ENCODE measurements around the gene DTNB. TPM values are rescaled to one million over a fixed set of nuclear protein-coding genes. Genes with fewer than 3 reads are reported as not detected.

The DTNB gene
- total and polyA plus RNA-seq, 2 of the 4 experiments (the other 2 are of a cell fraction): 3.8 to 5.3 TPM

- intact Hi-C loops (cut with micrococcal nuclease) (no loop called here), dilution Hi-C loops (cut with HindIII; ENCODE audit: low sequenced_read_pairs, unreplicated experiment) (no loop called here), in situ Hi-C loops (cut with MboI; ENCODE audit: low sequenced_read_pairs) (no loop called here)
- Histone ChIP-seq H3K4ac (ENCODE audit: low read depth, low read length) (no peak overlapping the region), H3K9ac (ENCODE audit: low read depth, low read length) (no peak overlapping the region), H4K8ac (ENCODE audit: low read depth in 2 of 2, low read length in 2 of 2) (no peak overlapping the region), H4K20me1 (ENCODE audit: insufficient read depth, low read length) (no peaks in the 10 kb centered on the region), H3K4me1 (ENCODE audit: control insufficient read depth, insufficient read depth, low read length) (no peaks in the 10 kb centered on the region), H2AK9ac (replicated peaks; ENCODE audit: low read depth, low read length, poor library complexity) (no peak overlapping the region), H3K4me3 (ENCODE audit: insufficient read depth, low read depth, low read length) (no peak overlapping the region), H2BK15ac (ENCODE audit: low read depth, low read length) (no peak overlapping the region), H3K4me2 (ENCODE audit: low read depth, low read length) (no peak overlapping the region), H3K23ac (ENCODE audit: low read depth, low read length) (no peak overlapping the region), H3K56ac (ENCODE audit: extremely low read depth, insufficient read depth, low read length) (no peak overlapping the region), H3K9me3 (ENCODE audit: control insufficient read depth, insufficient read depth, low read length) (no peaks in the 10 kb centered on the region), H2AK5ac (ENCODE audit: low read depth, low read length) (no peak overlapping the region), H3K27me3 (ENCODE audit: control insufficient read depth, insufficient read depth, low read length) (peaks cover 34% of the 10 kb centered on the region), H4K91ac (ENCODE audit: insufficient read depth, low read depth, low read length) (no peak overlapping the region), H2BK120ac (ENCODE audit: low read depth, low read length) (no peak overlapping the region), H4K5ac (ENCODE audit: low read depth, low read length) (no peak overlapping the region), H3K18ac (ENCODE audit: low read depth, low read length) (no peak overlapping the region), H3K79me1 (ENCODE audit: low read depth in 1 of 2, low read length in 2 of 2) (no peaks in the 10 kb centered on the region), H3K14ac (replicated peaks; ENCODE audit: low read depth, low read length) (no peak overlapping the region), H3K27ac (ENCODE audit: insufficient read depth, low read length) (no peak overlapping the region), H2BK5ac (ENCODE audit: low read depth, low read length, poor library complexity, severe bottlenecking) (no peak overlapping the region), H3K36me3 (ENCODE audit: control insufficient read depth, insufficient read depth, low read length) (no peaks in the 10 kb centered on the region), H2BK20ac (ENCODE audit: low read depth, low read length) (no peak overlapping the region), H3K9me1 (ENCODE audit: insufficient read depth, low read length) (no peaks in the 10 kb centered on the region), H2AFZ (replicated peaks; ENCODE audit: low read length, poor library complexity) (no peak overlapping the region)
- ChIA-PET POLR2A (ENCODE audit: unreplicated experiment) (no interaction called here), CTCF (interaction anchor here (0.9 to 1.4 kb wide), 2 partner anchors 8 to 20 kb away, joined by 3 to 5 read pairs; no protein-coding TSS in a partner anchor)
- no CpG with 5 or more reads among the region's 1 CpG for WGBS, 2 experiments (ENCODE audit: extremely low coverage in 2 of 2, insufficient read length in 1 of 2)
- DNase-seq (no peak), ATAC-seq (ENCODE audit: low read depth) (no peak; the same call in 1 of the 2 replicates)
- no TSS peak for BruUV-seq (replicated peaks)
- TF ChIP-seq USF2 (IDR thresholded peaks at IDR 0.05; ENCODE audit: low read depth, low read length) (no peak), RAD21 (IDR thresholded peaks at IDR 0.05; ENCODE audit: low read length) (no peak), MXI1 (IDR thresholded peaks at IDR 0.05; ENCODE audit: borderline replicate concordance, low read depth, low read length) (no peak), CEBPB (IDR thresholded peaks at IDR 0.05; ENCODE audit: low read depth, low read length) (no peak), RFX5 (IDR thresholded peaks at IDR 0.05; ENCODE audit: low read depth, low read length) (no peak), MAZ (IDR thresholded peaks at IDR 0.05; ENCODE audit: borderline replicate concordance, low read depth, low read length) (no peak), SMC3 (IDR thresholded peaks at IDR 0.05; ENCODE audit: low read depth, low read length) (no peak), MAFK (IDR thresholded peaks at IDR 0.05; ENCODE audit: low read depth, low read length) (no peak), ELK1 (IDR thresholded peaks at IDR 0.05; ENCODE audit: borderline replicate concordance, low read depth, low read length) (no peak), POLR2A (IDR thresholded peaks at IDR 0.05; ENCODE audit: low read depth, low read length) (no peak)
These were observed 47.2 kb upstream of the DTNB start for GRCh38 chr2:25720575-25720974.
